AG04449 (cell line): ENCODE data around the gene UGT1A4.
"Not testable (repeated sequence)": the region's sequence is repeated elsewhere in the genome, so short reads cannot be mapped to it uniquely, and the experiment has no call there.

ENCODE experiments used
- CTCF ChIA-PET: fragments of 350-600 bp; formaldehyde crosslinking; extraction: SDS; loops from one replicate; lab custom pipeline; 2021; ENCODE audit warnings: antibody characterized with exemption; lab: Yijun Ruan, JAX
- POLR2A ChIA-PET: fragments of 400-600, 350-600 bp; formaldehyde crosslinking; extraction: SDS; loops from one replicate; lab custom pipeline; 2020; ENCODE audit warnings: antibody characterized with exemption, inconsistent platforms; lab: Yijun Ruan, JAX
- DNase-seq: peaks from one replicate; pipeline ENCODE4 v3.0.0-alpha.2; 2010; ENCODE audit warnings: low read depth, low spot score
- H3K4me3 ChIP-seq: 2 replicates; pipeline ENCODE4 v1.5.1; 2011; ENCODE audit warnings: low read depth, mild to moderate bottlenecking, control low read depth, low read length
- CTCF ChIP-seq: IDR thresholded peaks from one replicate; pipeline ENCODE4 v1.5.1; 2011; ENCODE audit warnings: mild to moderate bottlenecking, moderate library complexity, low read length, control low read depth, inconsistent platforms; ENCODE audit not compliant: insufficient read depth; ENCODE audit errors: missing control alignments

Gene UGT1A4

GRCh38 chr2:233743464-233744259, 25.1 kb downstream of the UGT1A4 start:
- ChIA-PET CTCF (no interaction called here), POLR2A (no interaction called here)
- no peak for TF ChIP-seq CTCF
- no peak overlapping the region for H3K4me3 ChIP-seq
- DNase-seq: no peak

GRCh38 chr2:233745073-233745755, 26.7 kb downstream of the UGT1A4 start:
- no peak for TF ChIP-seq CTCF
- POLR2A ChIA-PET: no interaction called here
- CTCF ChIA-PET: no interaction called here
- DNase-seq: no peak
- H3K4me3 ChIP-seq: no peak overlapping the region

GRCh38 chr2:233745838-233746237, 27.3 kb downstream of the UGT1A4 start:
- CTCF ChIA-PET, DNase-seq, H3K4me3 ChIP-seq, POLR2A ChIA-PET: not testable (repeated sequence)

- POLR2A ChIA-PET: no interaction called here
Measured at GRCh38 chr2:233746475-233747282, 28.1 kb downstream of the UGT1A4 start.

GRCh38 chr2:233747283-233747544, 28.7 kb downstream of the UGT1A4 start:
- ChIA-PET POLR2A (no interaction called here), CTCF (no interaction called here)
- DNase-seq: no peak
- TF ChIP-seq CTCF: no peak
- H3K4me3 ChIP-seq: no peak overlapping the region

More at GRCh38 chr2:233746475-233747282, 28.1 kb downstream of the UGT1A4 start:
- TF ChIP-seq CTCF: no peak
- CTCF ChIA-PET: no interaction called here
- no peak overlapping the region for H3K4me3 ChIP-seq
- DNase-seq: no peak

- CTCF ChIA-PET, H3K4me3 ChIP-seq, POLR2A ChIA-PET, DNase-seq: not testable (repeated sequence)
Measured at GRCh38 chr2:233750689-233751088, 32.2 kb downstream of the UGT1A4 start.

GRCh38 chr2:233751212-233752009, 32.9 kb downstream of the UGT1A4 start:
- CTCF ChIA-PET, H3K4me3 ChIP-seq, POLR2A ChIA-PET, DNase-seq: not testable (repeated sequence)
